GM19467 (cell line): ENCODE results near the gene GBP5.
A peak's percentile ranks its signal among the peaks of the same experiment; 100 is the strongest.

Experiments used
- ATAC-seq: cut with Tn5 transposase; IDR thresholded peaks from one replicate; pipeline ENCODE4 v1.9.1; 2021; ENCODE audit warnings: mild to moderate bottlenecking, moderate library complexity; ENCODE audit not compliant: unreplicated experiment

Gene GBP5, protein sequence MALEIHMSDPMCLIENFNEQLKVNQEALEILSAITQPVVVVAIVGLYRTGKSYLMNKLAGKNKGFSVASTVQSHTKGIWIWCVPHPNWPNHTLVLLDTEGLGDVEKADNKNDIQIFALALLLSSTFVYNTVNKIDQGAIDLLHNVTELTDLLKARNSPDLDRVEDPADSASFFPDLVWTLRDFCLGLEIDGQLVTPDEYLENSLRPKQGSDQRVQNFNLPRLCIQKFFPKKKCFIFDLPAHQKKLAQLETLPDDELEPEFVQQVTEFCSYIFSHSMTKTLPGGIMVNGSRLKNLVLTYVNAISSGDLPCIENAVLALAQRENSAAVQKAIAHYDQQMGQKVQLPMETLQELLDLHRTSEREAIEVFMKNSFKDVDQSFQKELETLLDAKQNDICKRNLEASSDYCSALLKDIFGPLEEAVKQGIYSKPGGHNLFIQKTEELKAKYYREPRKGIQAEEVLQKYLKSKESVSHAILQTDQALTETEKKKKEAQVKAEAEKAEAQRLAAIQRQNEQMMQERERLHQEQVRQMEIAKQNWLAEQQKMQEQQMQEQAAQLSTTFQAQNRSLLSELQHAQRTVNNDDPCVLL

GRCh38 chr1:89272269-89273041 is at the start of gene GBP5:
GBP5 (minus strand) TSS chr1:89272860; CDS start chr1:89269555, 3,305 bp downstream.
- peak; percentile 68 for ATAC-seq

GRCh38 chr1:89322402-89322801 is 49.7 kb upstream of the GBP5 start:
- no peak for ATAC-seq

- ATAC-seq = no peak
Observed at GRCh38 chr1:89312572-89312971, 39.9 kb upstream of the GBP5 start.

DNA sequence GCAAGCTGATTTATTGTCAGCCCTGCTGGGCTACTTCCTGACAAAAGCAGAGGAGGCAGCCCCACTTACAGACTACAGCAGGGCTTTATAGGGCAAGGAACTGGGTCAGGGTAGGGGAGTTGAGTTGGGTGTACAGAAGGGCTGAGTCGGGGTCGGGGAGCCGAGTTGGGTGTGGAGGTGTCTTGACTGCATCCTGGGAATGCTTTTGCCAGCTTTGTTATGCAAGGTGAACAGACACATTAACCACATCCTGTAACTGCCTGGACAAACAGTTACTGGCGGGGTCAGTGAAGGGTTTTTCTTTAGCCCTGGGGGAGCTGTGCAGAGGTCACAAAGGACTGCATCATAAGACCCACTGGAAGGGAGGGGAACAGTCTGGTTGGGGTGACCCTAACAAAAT is 39.1 kb upstream of the GBP5 start:
- peak; percentile 48 for ATAC-seq

GRCh38 chr1:89310976-89311375 is 38.3 kb upstream of the GBP5 start:
- ATAC-seq = no peak

GRCh38 chr1:89310505-89310904 is 37.8 kb upstream of the GBP5 start:
- peak; percentile 79 for ATAC-seq

- ATAC-seq = no peak
Observed at GRCh38 chr1:89309828-89310227, 37.2 kb upstream of the GBP5 start.

GRCh38 chr1:89306273-89306672 is 33.6 kb upstream of the GBP5 start:
- ATAC-seq = no peak

DNA sequence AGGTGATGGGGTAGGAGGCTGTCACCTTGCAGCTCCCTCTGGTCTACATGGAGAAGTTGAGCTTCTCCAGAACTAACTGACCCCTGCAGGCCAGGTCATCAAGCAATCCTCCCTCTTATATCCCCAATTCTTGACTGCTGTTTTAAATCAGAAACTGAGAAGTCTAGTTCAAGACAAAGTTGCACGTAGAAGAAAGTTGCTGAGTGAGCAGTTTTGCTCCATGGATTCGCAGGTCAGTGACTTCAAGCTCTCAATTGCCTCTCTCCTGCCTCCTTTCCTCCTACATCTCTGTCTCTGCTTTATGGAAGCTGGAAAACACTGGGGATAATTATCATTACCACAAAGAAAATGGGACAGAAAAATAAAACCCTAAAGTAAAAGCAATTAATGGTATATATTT is 32.8 kb upstream of the GBP5 start:
- no peak for ATAC-seq

DNA sequence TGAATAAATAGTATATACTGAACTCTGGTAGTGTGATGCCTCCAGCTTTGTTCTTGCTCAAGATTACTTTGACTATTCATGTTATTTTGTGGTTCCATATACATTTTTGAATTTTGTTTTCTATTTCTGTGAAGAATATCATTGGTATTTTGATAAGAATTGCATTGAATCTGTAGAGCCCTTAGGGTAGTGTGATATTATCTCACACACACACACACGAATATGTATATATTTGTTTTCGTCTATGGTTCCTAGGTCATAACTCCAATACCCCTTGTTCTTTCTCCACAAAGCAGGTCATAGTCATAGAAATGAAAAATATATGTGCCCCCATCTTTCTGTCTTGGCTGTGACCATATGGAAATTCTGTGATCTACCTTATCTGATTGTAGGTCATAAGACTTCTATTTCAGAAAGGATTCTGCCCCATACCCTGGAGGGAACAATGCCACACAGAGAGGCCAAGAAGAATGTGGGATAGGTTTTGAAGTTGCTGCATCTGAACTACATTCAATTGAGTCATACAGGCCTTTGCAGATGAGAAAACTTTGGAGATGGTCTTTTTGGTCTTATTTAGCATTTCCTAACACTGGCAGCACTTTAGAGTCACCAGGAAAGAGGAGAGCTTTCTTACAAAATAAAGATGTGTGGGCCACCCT is 32.0 kb upstream of the GBP5 start:
- no peak for ATAC-seq

GRCh38 chr1:89302697-89303332 is 30.2 kb upstream of the GBP5 start:
- ATAC-seq = no peak

DNA sequence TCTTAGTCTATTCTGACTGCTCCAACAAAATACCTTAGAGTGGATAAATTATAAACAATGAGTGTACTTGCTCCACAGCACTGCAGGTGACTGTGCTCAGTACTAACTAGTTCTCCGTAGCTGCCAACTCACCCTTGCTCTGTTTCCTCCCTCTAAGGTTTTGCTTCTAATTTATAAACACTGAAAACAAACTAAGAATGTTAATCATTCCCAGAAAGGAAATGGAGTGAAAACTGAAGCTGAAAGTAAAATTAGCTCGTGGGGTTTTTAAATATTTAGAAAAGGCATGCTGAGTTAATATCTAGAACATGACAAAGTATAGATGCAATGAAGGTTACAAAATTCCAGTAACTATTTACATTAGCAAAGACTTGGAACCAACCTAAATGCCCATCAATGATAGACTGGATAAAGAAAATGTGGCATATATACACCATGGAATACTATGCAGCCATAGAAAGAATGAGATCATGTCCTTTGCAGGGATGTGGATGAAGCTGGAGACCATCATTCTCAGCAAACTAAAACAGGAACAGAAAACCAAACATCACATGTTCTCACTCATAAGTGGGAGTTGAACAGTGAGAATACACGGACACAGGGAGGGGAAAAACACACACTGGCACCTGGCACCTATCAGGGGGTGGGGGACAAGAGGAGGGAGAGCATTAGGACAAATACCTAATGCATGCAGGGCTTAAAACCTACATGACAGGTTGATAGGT is 27.2 kb upstream of the GBP5 start:
- ATAC-seq = peak; percentile 85

GRCh38 chr1:89298461-89298860 is 25.8 kb upstream of the GBP5 start:
- no peak for ATAC-seq

DNA sequence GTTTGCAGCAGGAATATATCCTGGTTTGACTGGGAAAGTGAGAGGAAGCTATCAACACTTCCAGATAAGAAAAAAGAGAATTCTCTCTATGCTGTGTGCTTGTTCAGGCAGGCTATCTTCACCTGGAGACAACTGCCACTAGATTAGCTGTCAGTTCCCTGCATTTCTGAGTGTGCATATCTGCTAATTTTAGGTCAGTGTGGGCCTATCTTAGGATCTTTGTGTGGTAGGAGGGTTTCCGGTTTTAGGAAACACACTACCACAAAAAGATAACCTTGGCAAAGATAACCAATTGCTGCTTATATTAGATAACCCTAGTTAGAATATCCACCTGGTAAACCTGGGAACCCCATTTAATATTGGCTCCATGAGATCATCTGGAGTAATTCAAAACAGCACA is 22.5 kb upstream of the GBP5 start:
- ATAC-seq = no peak

DNA sequence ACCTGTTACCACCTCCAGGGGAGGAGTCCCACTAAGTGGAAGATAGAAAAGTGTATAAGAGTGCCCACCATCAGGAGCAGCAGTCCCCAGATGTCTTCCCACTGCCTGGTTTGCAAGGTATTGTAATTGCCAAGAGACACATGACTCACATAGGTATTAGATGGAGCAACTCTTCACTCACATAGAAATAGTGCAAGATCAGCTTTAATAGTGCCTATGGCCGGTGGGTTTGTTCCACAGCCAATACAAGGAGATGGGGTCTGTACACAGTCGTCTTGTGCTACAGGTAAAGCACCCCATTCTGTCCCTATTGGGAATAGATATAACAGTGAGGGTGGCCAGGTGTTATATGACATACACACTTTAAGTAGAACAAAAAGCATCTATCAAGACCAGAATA is 18.6 kb upstream of the GBP5 start:
- no peak for ATAC-seq

DNA sequence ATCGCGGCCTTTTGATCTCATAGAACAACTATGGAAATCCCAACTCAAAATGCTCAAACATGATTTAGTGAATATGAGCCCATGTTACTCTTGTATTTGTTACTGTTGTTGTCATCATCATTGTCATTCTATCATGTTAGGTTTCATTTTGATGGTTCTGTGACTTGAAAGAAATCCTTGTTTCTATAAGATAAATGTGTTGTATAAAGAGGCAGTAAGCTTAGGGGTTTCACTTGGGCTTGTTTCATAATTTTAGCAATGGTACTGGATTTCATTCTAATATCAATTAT is 15.3 kb upstream of the GBP5 start:
- no peak for ATAC-seq

GRCh38 chr1:89287181-89288050 is 14.8 kb upstream of the GBP5 start:
- peak; percentile 13 for ATAC-seq

GRCh38 chr1:89286549-89287180 is 14.0 kb upstream of the GBP5 start:
- peak; percentile 82 for ATAC-seq
